Brain microvascular endothelial cell (primary cell): ENCODE data around the gene IGF1R.

Source experiments
- DNase-seq: peaks from one replicate; pipeline ENCODE4 v3.0.0-alpha.2; 2020
- H3K27ac ChIP-seq: fragments of 250-450 bp; sonication (Bioruptor Pico); 2 replicates; pipeline ENCODE4 v1.5.1; 2020; ENCODE audit warnings: mild to moderate bottlenecking, moderate library complexity
- H3K27me3 ChIP-seq: fragments of 250-450 bp; sonication (Bioruptor Pico); replicated peaks from 2 replicates; pipeline ENCODE4 v1.5.1; 2020; ENCODE audit warnings: mild to moderate bottlenecking
- H3K36me3 ChIP-seq: fragments of 250-450 bp; sonication (Bioruptor Pico); replicated peaks from 2 replicates; pipeline ENCODE4 v1.5.1; 2020; ENCODE audit warnings: mild to moderate bottlenecking
- H3K4me3 ChIP-seq: 2 replicates; pipeline ENCODE4 v1.5.1; 2011; ENCODE audit warnings: low read depth, mild to moderate bottlenecking, control low read depth, low read length, moderate library complexity
- CTCF ChIP-seq: IDR thresholded peaks from 2 replicates; pipeline ENCODE4 v1.5.1; 2011; ENCODE audit warnings: low read depth, mild to moderate bottlenecking, moderate library complexity, low read length, control low read depth, inconsistent platforms; ENCODE audit errors: missing control alignments
- in situ Hi-C: cut with HindIII; loops from 2 replicates; pipeline ENCODE4 v1.10.0; 2017; ENCODE audit warnings: low sequenced_read_pairs, low pct_ligation_motif_present

The IGF1R gene

GRCh38 chr15:98916826-98917225 lies 268.5 kb downstream of the IGF1R start:
- in situ Hi-C loops = no loop called here
- no peak overlapping the region for H3K4me3 ChIP-seq
- no peak overlapping the region for H3K27ac ChIP-seq
- H3K36me3 ChIP-seq = peaks cover 61% of the 10 kb centered on the region
- TF ChIP-seq CTCF = no peak
- DNase-seq = no peak
- no peaks in the 10 kb centered on the region for H3K27me3 ChIP-seq

- H3K27me3 ChIP-seq = no peaks in the 10 kb centered on the region
- no peak for DNase-seq
- no peak overlapping the region for H3K27ac ChIP-seq
- no peak overlapping the region for H3K4me3 ChIP-seq
- no peak for TF ChIP-seq CTCF
- in situ Hi-C loops = no loop called here
- H3K36me3 ChIP-seq = peaks cover 62% of the 10 kb centered on the region
Observed at GRCh38 chr15:98917417-98917816, 269.1 kb downstream of the IGF1R start.

GRCh38 chr15:98920091-98920880 lies 271.9 kb downstream of the IGF1R start:
- in situ Hi-C loops = no loop called here
- no peak overlapping the region for H3K27ac ChIP-seq
- no peak for DNase-seq
- H3K4me3 ChIP-seq = no peak overlapping the region
- H3K36me3 ChIP-seq = peaks cover 72% of the 10 kb centered on the region
- no peak for TF ChIP-seq CTCF
- no peaks in the 10 kb centered on the region for H3K27me3 ChIP-seq

- Histone ChIP-seq H3K27me3 (no peaks in the 10 kb centered on the region), H3K36me3 (peaks cover 73% of the 10 kb centered on the region), H3K4me3 (no peak overlapping the region), H3K27ac (no peak overlapping the region)
- DNase-seq = no peak
- in situ Hi-C loops = no loop called here
- TF ChIP-seq CTCF = no peak
Observed at GRCh38 chr15:98923171-98923570, 274.8 kb downstream of the IGF1R start.

GRCh38 chr15:98923579-98923978 lies 275.2 kb downstream of the IGF1R start:
- TF ChIP-seq CTCF = no peak
- in situ Hi-C loops = no loop called here
- no peak overlapping the region for H3K4me3 ChIP-seq
- H3K27me3 ChIP-seq = no peaks in the 10 kb centered on the region
- peaks cover 74% of the 10 kb centered on the region for H3K36me3 ChIP-seq
- no peak for DNase-seq
- no peak overlapping the region for H3K27ac ChIP-seq

- no peak for DNase-seq
- in situ Hi-C loops = no loop called here
- Histone ChIP-seq H3K27me3 (no peaks in the 10 kb centered on the region), H3K36me3 (peaks cover 73% of the 10 kb centered on the region), H3K4me3 (no peak overlapping the region), H3K27ac (no peak overlapping the region)
- no peak for TF ChIP-seq CTCF
Observed at GRCh38 chr15:98924401-98925049, 276.2 kb downstream of the IGF1R start.
